GOT3 (cell line): ENCODE data around the gene TBC1D23.

Experiments
- DNase-seq: peaks from one replicate; lab custom pipeline; 2025; ENCODE audit warnings: mixed read lengths; lab: John Stamatoyannopoulos, UW

TBC1D23 gene

GRCh38 chr3:100352296-100353231 lies 91.8 kb downstream of the TBC1D23 start:
- no peak for DNase-seq

GRCh38 chr3:100354850-100355249 lies 94.1 kb downstream of the TBC1D23 start:
- no peak for DNase-seq

GRCh38 chr3:100358413-100358812 lies 97.6 kb downstream of the TBC1D23 start:
- DNase-seq = no peak

GRCh38 chr3:100359035-100359434 lies 98.2 kb downstream of the TBC1D23 start:
- no peak for DNase-seq

- no peak for DNase-seq
Measured at GRCh38 chr3:100360757-100361496, 100.1 kb downstream of the TBC1D23 start.

- DNase-seq = no peak
Measured at GRCh38 chr3:100361897-100362296, 101.1 kb downstream of the TBC1D23 start.

GRCh38 chr3:100364421-100364820 lies 103.6 kb downstream of the TBC1D23 start:
- no peak for DNase-seq

- no peak for DNase-seq
Measured at GRCh38 chr3:100366424-100366823, 105.6 kb downstream of the TBC1D23 start.

- DNase-seq = no peak
Measured at GRCh38 chr3:100368441-100368840, 107.6 kb downstream of the TBC1D23 start.

GRCh38 chr3:100370756-100371155 lies 110.0 kb downstream of the TBC1D23 start:
- DNase-seq = no peak

GRCh38 chr3:100374521-100374920 lies 113.7 kb downstream of the TBC1D23 start:
- DNase-seq = no peak
